GM12878 (cell line): ENCODE data around the gene TNFAIP8L2. TPM values are rescaled to one million over a fixed set of nuclear protein-coding genes. Genes with fewer than 3 reads are reported as not detected.

Source experiments
- ASH2L ChIP-seq: fragments of 300-600, 200-600 bp; sonication (generic); IDR thresholded peaks from 2 replicates; pipeline ENCODE4 v1.6.1; 2017; ENCODE audit warnings: low read depth, mild to moderate bottlenecking, borderline replicate concordance
- BRCA1 ChIP-seq: IDR thresholded peaks from 2 replicates; pipeline ENCODE4 v1.6.1; 2011; ENCODE audit warnings: low read depth, low read length, improper control_type of control experiment
- CBFB ChIP-seq: IDR thresholded peaks from 2 replicates; pipeline ENCODE4 v1.6.1; 2016; ENCODE audit warnings: antibody characterized with exemption, low read depth
- CHD2 ChIP-seq: IDR thresholded peaks from 2 replicates; pipeline ENCODE4 v1.6.1; 2011; ENCODE audit warnings: low read depth, low read length, improper control_type of control experiment, borderline replicate concordance
- E2F4 ChIP-seq: IDR thresholded peaks from 2 replicates; pipeline ENCODE4 v1.6.1; 2012; ENCODE audit warnings: low read depth, low read length, improper control_type of control experiment
- FOS ChIP-seq: IDR thresholded peaks from 3 replicates; pipeline ENCODE4 v1.6.1; 2011; ENCODE audit warnings: borderline replicate concordance; ENCODE audit not compliant: insufficient read length; ENCODE audit errors: extremely low read depth
- HDGF ChIP-seq: fragments of 450-650 bp; IDR thresholded peaks from 2 replicates; pipeline ENCODE4 v1.6.1; 2016; ENCODE audit warnings: antibody characterized with exemption
- IKZF2 ChIP-seq, 2 experiments: fragments of 450-650 bp; IDR thresholded peaks; 2 replicates each; pipeline ENCODE4 v1.6.1; 2017; ENCODE audit warnings: mild to moderate bottlenecking in 2 of 2, moderate library complexity in 2 of 2
- KAT2A ChIP-seq: conservative IDR thresholded peaks from 2 replicates; pipeline ENCODE4 v1.6.1; 2011; ENCODE audit warnings: low read depth, low read length; ENCODE audit not compliant: control insufficient read depth
- PKNOX1 ChIP-seq: fragments of 450-650 bp; IDR thresholded peaks from 2 replicates; pipeline ENCODE4 v1.6.1; 2016; ENCODE audit warnings: mild to moderate bottlenecking
- RCOR1 ChIP-seq: conservative IDR thresholded peaks from 2 replicates; pipeline ENCODE4 v1.6.1; 2012; ENCODE audit warnings: low read depth, low read length, improper control_type of control experiment
- RELB ChIP-seq: fragments of 450-650 bp; IDR thresholded peaks from 2 replicates; pipeline ENCODE4 v1.6.1; 2017; ENCODE audit warnings: low read depth, mild to moderate bottlenecking, moderate library complexity
- SMARCA5 ChIP-seq: fragments of 450-650 bp; IDR thresholded peaks from 2 replicates; pipeline ENCODE4 v1.6.1; 2017; ENCODE audit warnings: mild to moderate bottlenecking
- SUZ12 ChIP-seq: fragments of 200-600 bp; sonication (generic); IDR thresholded peaks from one replicate; pipeline ENCODE4 v1.6.1; 2018; ENCODE audit warnings: antibody characterized with exemption, mild to moderate bottlenecking; ENCODE audit not compliant: unreplicated experiment
- ZBTB4 ChIP-seq: fragments of 450-650 bp; formaldehyde crosslinking; IDR thresholded peaks from 2 replicates; pipeline ENCODE4 v1.4.0; 2022; ENCODE audit warnings: mild to moderate bottlenecking, moderate library complexity
- ZBTB40 ChIP-seq: fragments of 450-650 bp; IDR thresholded peaks from 2 replicates; pipeline ENCODE4 v1.6.1; 2016; ENCODE audit warnings: mild to moderate bottlenecking, moderate library complexity, borderline replicate concordance
- ZZZ3 ChIP-seq: IDR thresholded peaks from 2 replicates; pipeline ENCODE4 v1.6.1; 2011; ENCODE audit warnings: low read depth; ENCODE audit not compliant: control insufficient read depth, insufficient read length
- polyA plus RNA-seq, 11 experiments: library from polyadenylated mRNA; depleted of rRNA in 4 of 11; unstranded in 6 of 11; stranded (reverse) in 5 of 11; fragments of >200 nt; fragmentation: Nextera tagmentation in 4 of 11; fragmentation: Illumina TruSeq in 1 of 11; extraction: Ambion mirVana in 4 of 11; extraction: Trizol in 1 of 11; gene quantifications; 1 replicate in 1 of 11; 2 replicates in 10 of 11; pipeline versions ENCODE4 v1.2.1 to v1.2.3, GENCODE V29; 2011 to 2016; ENCODE audit warnings: inconsistent platforms in 2 of 11, missing spikeins in 2 of 11, low read depth in 1 of 11
- total RNA-seq, 4 experiments: library from RNA; depleted of rRNA in 3 of 4; stranded (reverse); fragments of >200 nt in 3 of 4; fragmentation: Illumina TruSeq in 1 of 4; extraction: Trizol in 1 of 4; gene quantifications; 2 replicates each; pipeline versions ENCODE4 v1.2.1 to v1.2.3, GENCODE V29; 2013 to 2021

TNFAIP8L2 gene
- total and polyA plus RNA-seq, 10 of the 15 experiments (the other 5 are each of a cell fraction or from before 2014, with no cell fraction given): 5.4 to 26.3 (median 14.2) TPM

GRCh38 chr1:151146412-151147131 is 9.9 kb upstream of the TNFAIP8L2 start, which contains the start of gene SEMA6C (continued):
- TF ChIP-seq RELB (0 out of 2 replicates have a peak, but pooled peaks have one; percentile 19), CBFB (no peak), ASH2L (no peak), RCOR1 (no peak), PKNOX1 (peak; percentile 47; the same call in 1 of the 2 replicates), ZZZ3 (no peak), FOS (no peak), E2F4 (no peak), SMARCA5 (no peak), BRCA1 (no peak), HDGF (peak; percentile 80), SUZ12 (no peak), IKZF2 (IDR thresholded peaks at IDR 0.05) (no peak), CHD2 (0 out of 2 replicates have a peak, but pooled peaks have one; percentile 35), KAT2A (no peak), ZBTB40 (no peak), ZBTB4 (CRISPR knock-in tag) (no peak)
